Stimulated activated CD8-positive, alpha-beta memory T cell treated with anti-CD3 and anti-CD28 coated beads, Interleukin-12 subunit alpha, Interleukin-12 subunit beta, amount 100 ng/mL, for 4 hours (primary cell): ENCODE measurements around the gene MEOX1.

ENCODE experiments used
- DNase-seq: peaks from one replicate; pipeline ENCODE4 v3.0.0-alpha.2; 2020; ENCODE audit warnings: low read depth

MEOX1 gene

GRCh38 chr17:43655693-43656255 lies 5.9 kb downstream of the MEOX1 start:
- no peak for DNase-seq

GRCh38 chr17:43652124-43652480 lies 9.6 kb downstream of the MEOX1 start:
- DNase-seq: no peak

- no peak for DNase-seq
Observed at GRCh38 chr17:43650471-43650870, 11.3 kb downstream of the MEOX1 start.

GRCh38 chr17:43648916-43649315 lies 12.8 kb downstream of the MEOX1 start:
- no peak for DNase-seq

- DNase-seq: no peak
Observed at GRCh38 chr17:43645765-43646481, 15.8 kb downstream of the MEOX1 start.

- no peak for DNase-seq
Observed at GRCh38 chr17:43645450-43645764, 16.3 kb downstream of the MEOX1 start.

- no peak for DNase-seq
Observed at GRCh38 chr17:43644081-43644480, 17.6 kb downstream of the MEOX1 start.

- no peak for DNase-seq
Observed at GRCh38 chr17:43641416-43641815, 20.3 kb downstream of the MEOX1 start.

- DNase-seq: no peak
Observed at GRCh38 chr17:43640491-43641252, 21.1 kb downstream of the MEOX1 start.

- no peak for DNase-seq
Observed at GRCh38 chr17:43637563-43638323, 24.0 kb downstream of the MEOX1 start.

- no peak for DNase-seq
Observed at GRCh38 chr17:43636426-43636825, 25.3 kb downstream of the MEOX1 start.

- no peak for DNase-seq
Observed at GRCh38 chr17:43634591-43635125, 27.1 kb downstream of the MEOX1 start.

- no peak for DNase-seq
Observed at GRCh38 chr17:43632221-43632620, 29.5 kb downstream of the MEOX1 start.

GRCh38 chr17:43631429-43631828 lies 30.3 kb downstream of the MEOX1 start:
- no peak for DNase-seq

GRCh38 chr17:43628089-43628650 lies 33.6 kb downstream of the MEOX1 start:
- no peak for DNase-seq

- DNase-seq: no peak
Observed at GRCh38 chr17:43627653-43628052, 34.1 kb downstream of the MEOX1 start.

GRCh38 chr17:43626023-43626422 lies 35.7 kb downstream of the MEOX1 start:
- DNase-seq: no peak

GRCh38 chr17:43625606-43626005 lies 36.1 kb downstream of the MEOX1 start:
- DNase-seq: no peak

GRCh38 chr17:43620581-43620980 lies 41.1 kb downstream of the MEOX1 start:
- no peak for DNase-seq

- DNase-seq: no peak
Observed at GRCh38 chr17:43620147-43620546, 41.6 kb downstream of the MEOX1 start.

GRCh38 chr17:43619705-43620104 lies 42.0 kb downstream of the MEOX1 start:
- DNase-seq: no peak

- no peak for DNase-seq
Observed at GRCh38 chr17:43618276-43618675, 43.4 kb downstream of the MEOX1 start.
